Measurements from ENCODE around the gene MEGF6.

GRCh38 chr1:3495776-3496745, 115.2 kb downstream of the MEGF6 start:
- TF ChIP-seq POLR2A (IDR thresholded peaks at IDR 0.05; ENCODE audit: low read depth, low read length) (no peak), POLR2AphosphoS5 (IDR thresholded peaks at IDR 0.05; ENCODE audit: low read depth, low read length) (no peak)
